ENCODE measurements around the gene HECTD2.

DNA sequence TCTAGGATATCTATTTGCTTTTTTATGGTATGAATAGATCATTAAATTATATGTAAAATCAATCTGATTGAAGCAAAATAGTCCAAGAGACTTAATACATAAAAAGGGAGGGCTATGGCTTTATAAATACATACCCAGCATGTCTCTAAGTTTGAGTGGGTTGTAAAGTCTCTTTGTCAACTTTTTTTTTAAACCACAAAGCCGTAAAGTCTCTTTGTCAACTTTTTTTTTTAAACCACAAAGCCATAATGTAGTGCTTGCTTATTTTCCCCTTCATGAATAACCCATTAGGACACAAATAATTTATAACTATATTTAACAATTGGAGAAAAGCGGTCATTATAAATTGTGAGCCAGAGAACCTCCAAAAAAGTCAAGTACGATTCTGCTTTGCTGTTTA is 5.7 kb downstream of the HECTD2 start:
- TF ChIP-seq, protein P1, sequence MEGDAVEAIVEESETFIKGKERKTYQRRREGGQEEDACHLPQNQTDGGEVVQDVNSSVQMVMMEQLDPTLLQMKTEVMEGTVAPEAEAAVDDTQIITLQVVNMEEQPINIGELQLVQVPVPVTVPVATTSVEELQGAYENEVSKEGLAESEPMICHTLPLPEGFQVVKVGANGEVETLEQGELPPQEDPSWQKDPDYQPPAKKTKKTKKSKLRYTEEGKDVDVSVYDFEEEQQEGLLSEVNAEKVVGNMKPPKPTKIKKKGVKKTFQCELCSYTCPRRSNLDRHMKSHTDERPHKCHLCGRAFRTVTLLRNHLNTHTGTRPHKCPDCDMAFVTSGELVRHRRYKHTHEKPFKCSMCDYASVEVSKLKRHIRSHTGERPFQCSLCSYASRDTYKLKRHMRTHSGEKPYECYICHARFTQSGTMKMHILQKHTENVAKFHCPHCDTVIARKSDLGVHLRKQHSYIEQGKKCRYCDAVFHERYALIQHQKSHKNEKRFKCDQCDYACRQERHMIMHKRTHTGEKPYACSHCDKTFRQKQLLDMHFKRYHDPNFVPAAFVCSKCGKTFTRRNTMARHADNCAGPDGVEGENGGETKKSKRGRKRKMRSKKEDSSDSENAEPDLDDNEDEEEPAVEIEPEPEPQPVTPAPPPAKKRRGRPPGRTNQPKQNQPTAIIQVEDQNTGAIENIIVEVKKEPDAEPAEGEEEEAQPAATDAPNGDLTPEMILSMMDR (IDR thresholded peaks at IDR 0.05; ENCODE audit: low read depth, low read length), result no peak
- TF ChIP-seq EZH2phosphoT487 (IDR thresholded peaks at IDR 0.05; ENCODE audit: low read depth), result no peak
